RCC 7860 (cell line): ENCODE results near the gene SLC9A3.

ENCODE experiments used
- DNase-seq: peaks from one replicate; pipeline ENCODE4 v3.0.0-alpha.2; 2015; ENCODE audit warnings: low spot score
- FAIRE-seq: peaks from 2 replicates; lab custom pipeline; 2012; peaks lifted over from hg19 to GRCh38; lab: Jason Lieb, UNC

The SLC9A3 gene

DNA sequence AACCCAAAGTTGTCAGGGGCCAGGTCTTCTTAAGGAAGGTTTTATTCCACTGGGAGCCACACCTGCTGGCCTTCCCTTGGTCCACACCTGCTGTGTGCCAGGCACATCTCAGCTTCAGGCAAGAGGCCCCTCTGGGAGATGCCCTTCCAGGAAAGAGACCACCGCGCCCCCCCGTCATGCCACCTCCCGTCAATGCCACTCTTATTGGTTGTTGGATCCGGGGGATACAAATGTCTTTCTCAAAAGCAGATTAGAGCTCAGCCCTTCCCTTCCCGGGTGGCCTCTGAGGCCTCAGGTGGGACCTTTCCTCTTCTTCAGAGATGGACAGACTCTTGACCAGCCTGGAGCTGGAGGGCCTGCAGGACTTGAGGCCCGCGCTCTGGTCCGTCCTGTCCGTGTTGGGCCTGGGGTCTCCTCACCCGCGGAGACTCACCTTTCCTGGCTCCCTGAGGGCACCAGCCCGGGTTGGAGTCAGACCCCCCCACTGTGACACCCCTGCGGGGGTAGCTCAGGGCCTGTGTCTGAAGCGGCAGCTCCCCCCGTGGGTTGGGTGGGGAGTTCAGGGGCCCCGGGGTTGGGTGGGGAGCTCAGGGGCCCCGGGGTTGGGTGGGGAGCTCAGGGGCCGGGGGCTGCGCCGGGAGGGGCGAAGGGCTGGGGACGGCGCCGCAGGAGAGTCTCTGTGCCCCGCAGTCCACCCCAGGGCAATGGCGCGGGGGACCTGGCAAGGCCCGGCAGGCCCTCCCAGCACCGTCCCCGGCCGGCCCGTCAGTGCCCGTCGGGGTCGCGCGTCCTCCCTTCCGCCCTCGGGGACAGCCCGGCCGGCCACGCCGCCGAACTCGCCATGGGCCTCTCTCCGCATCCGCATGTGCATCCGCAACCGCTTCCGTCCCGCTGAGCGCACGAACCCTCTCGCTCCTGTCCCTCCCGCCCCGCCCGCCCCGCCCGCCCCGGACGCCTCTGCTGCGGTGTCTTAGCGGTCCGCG, 3.7 kb upstream of the SLC9A3 start:
- FAIRE-seq (no peak), DNase-seq (no peak)

DNA sequence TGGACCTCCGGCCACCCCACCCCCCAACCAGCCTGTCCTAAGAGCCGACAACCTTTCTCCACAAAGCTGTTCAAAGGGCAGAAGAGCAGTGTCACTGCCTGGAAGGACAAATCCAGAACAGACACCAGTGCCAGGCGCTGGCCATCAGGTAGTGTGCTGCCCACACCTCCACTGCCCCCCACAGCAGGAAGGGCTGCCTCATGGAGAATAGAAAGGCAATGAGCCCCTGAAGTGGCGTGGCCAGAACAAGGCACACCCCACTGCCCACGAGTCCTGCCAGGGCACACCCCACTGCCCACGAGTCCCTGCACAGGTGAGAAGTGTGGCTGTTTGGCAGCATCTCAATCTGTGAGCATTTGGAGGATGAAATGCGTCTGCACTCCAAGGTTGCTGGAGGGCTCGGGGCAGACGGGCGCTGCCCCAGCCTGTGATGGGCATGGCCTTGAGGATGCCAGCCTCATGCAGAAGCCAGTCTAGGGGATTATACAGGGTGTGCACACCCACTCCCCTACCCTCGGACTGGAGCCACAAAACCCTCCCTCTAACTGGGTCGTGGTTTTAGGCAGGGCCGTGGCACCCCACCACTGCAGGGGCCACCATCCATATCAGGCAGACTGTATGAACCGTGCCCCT, 2.3 kb upstream of the SLC9A3 start:
- FAIRE-seq (no peak), DNase-seq (no peak)

DNA sequence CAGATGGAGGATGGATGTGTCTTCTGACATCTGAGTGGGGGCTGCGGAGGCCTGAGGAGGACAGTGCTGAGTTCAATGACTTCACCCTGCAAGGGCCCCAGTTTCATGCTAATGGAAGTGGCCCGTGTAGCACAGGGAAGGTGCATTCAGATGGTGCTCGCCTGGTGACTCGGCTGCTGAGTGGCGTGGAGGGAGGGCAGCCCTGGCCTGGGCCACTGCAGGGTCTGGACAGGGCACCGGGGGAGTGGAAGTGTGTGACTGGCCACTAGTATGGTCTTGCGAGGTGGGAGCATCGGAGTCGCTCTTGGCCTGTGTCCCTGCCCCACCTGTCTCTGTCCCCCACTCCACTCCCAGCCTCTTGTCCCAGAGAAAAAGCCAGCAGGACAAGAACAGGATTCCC, 1.7 kb upstream of the SLC9A3 start:
- FAIRE-seq (no peak), DNase-seq (no peak)

DNA sequence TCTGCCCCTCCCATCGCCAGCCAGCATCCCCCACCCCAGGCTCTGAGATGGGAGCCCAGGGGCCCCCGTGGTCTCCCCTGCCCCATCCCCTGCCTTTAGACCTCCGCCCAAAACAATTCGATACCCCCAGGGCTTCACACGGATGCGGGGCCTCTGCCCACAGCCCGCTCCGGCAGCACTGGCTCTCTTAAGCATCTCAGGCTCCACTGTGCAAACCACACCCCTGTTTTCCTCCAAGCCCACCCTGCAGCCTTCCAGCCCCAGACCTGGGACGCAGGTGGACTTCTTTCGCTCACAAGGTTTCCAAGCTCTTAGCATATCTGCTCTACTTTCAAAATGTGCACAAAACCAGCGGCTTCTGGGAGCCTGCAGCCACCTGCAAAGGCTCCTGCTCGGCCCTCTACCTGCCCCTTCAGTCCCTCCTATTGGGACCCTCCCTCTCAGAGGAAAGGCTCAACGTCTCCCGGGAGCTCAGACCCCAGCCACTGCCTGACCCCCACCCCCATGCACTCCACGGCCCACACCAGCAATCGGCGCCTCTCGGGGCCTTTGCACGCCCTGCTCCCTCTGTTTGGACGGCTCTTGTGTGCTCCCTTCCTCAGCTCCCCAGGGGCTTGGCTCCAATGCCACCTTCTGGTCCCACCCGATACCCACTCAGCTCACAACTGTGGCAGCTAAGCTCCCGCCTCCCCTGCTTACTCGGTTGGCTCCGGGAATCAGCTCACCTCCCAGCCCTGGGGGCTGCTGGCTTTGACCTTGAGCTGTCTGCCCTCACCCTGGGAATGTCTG, 918 bp upstream of the SLC9A3 start:
- FAIRE-seq (no peak), DNase-seq (no peak)

DNA sequence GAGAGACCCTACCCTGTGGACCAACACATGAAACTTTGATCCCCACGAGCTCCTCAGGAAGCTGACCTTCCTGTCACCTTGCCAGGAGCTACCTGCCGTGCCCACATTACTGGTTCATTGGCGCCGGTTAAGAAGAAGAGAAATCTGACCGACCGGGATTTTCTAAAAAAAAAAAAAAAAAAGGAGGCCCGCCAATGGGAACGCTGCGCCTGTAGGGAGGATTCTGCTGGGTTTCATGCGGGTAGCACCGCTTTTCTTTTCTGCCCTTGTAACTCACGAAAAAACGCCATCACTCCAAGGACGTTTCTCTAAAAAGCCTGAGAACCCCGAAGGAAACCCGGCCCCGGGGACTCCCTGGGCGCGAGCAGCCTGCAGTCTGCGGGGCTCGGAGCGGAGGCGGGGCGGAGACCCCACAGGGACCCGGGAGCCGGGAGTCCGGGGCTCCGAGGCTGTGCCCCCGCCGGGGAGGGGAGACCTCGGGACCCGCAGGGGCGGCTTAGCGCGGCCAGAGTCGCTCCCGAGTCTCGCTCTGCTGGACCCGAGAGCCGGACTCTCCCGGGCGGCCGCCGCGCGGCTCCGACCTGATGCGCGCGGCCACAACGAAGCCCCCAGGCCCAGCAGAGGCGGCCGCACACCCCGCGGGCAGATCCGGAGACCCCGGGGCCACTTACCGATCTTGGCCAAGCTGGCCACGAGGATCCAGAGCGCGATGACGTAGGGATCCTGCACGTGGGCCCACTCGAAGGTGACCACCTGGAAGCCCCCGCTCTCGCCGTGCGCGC, 617 bp downstream of the SLC9A3 start:
- FAIRE-seq (no peak), DNase-seq (no peak)

DNA sequence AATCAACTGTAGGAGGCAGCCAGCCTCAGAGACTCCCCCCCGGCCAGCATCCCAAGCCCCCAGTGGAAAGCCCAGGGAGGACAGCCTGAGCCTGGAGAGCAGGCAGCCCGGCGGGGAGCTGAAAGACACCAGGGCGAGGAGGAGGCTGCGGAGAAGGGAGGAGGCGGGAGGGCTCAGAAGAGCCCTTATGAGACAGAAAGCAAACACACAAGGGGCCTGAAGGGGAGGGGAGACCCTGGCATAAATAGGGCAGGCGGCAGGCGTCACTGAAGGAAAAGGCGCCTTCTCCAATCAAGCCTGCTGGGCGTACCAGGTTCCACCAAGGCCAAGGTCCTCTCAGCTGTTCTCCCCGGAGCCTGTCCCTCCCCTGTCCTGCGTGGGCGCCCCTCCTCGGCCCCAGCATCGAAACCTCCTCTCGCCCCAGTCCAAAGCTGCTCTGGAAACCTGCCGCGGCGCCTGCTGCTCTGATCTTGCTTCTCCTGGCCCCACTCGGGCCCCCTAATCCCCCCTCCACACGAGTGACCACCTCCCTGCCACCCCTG, 1.3 kb downstream of the SLC9A3 start:
- DNase-seq = no peak
- no peak for FAIRE-seq

DNA sequence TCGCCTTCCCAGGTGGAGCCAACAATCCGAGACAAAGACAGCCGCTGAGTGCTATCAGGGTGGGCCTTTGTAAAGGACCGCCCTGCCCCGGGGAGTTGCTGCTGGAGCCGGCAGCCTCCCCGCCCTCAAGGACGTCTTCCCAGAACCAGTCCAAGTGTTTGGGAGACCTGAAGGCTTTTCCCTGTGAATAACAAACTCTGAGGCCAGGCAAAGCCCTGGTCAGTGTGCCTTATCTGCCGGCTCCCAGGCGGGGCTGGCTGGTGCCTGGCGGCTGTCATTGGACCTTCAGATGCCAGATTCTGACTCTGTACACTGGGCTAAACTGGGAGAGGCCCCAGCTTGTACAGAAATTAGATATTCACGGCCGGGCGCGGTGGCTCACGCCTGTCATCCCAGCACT, 2.1 kb downstream of the SLC9A3 start:
- DNase-seq (no peak), FAIRE-seq (no peak)

DNA sequence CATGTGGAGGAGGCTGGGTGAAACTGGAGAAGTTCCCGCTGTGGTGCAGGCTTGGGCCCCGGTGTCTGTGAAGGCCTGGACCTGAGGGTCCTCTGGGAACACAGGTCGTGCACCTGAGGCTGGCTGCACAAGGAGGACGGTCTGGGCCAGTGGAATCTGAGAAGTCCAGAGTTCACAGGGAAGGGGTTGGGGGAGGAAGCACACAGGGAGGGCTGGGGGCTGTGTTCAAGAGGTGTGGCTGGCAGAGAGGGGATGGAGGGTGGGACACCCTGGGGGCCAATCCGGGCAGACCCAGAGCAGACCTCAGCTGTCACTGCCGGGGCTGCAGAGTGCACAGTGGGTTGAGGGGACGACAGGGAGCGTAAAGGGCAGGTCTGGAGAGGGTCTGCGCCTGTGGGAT, 2.6 kb downstream of the SLC9A3 start:
- no peak for FAIRE-seq
- DNase-seq = no peak

DNA sequence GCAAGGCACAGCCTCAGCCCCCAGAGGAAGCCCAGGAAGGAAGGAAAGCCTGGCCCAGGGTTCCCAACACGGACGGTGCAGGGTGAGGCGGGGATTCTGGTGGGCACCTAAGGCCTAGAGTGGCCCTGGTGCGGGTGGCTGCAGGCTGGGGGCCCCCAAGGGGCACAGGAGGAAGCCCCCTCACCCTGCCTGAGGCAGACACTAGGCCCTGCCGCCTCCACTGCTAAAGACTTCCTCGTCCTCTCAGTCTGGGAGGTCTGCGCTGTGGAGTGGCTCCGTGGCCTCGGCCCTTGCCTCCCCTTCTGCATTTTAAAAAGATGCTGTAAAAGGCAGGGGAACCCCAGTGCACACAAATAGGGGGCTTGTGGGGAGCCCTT, 3.4 kb downstream of the SLC9A3 start:
- no peak for DNase-seq
- FAIRE-seq = no peak

DNA sequence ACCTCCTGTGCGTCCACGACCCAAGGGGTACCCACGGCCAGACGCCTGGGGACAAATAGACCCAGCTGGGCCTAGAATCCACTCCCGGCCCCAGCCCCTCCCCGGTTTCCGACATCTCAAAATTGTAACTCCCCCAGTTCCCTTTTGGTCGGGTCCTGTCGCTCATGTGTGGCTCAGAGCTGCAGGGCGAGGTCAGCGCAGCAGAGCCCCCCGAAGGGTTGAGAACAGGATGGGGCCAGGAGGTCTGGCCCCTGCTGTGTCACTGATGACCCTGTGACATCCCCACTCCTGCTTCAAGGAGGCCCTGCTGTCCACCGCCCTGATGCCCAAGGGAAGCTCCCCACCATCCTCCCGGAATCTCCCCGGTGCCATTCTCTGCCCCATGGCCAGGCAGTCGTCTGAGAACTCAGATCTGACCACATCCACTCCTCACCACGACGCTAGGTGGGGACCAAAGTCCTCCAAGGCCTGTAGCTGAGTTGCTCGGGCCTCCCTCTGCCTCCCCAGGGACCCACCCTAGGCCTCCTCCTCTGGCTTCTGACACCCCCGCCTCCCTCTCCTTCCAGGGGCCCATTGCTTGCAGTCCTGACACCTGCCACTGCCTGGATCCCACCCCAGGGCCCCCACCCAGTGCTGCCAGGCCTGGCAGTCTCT, 3.9 kb downstream of the SLC9A3 start:
- no peak for DNase-seq

DNA sequence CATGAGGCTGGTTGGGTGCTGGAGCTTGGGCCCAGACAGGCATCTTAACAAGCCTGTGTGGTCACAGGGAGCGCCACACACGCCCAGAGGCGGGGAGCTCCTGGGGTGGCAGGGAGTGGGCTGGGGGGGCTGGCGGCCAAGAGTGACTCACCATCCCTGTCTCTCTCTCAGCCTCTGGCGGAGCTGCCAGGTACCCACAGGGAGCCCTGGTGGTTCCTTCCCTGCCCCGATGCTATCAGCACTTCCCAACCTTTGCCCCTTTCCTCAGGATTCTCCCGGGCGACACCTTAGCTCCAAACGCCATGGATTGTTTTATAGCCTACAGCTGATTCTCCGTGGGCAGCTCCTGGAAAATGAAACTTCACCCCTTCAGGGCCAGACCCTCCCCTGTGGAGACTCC, 5.5 kb downstream of the SLC9A3 start:
- no peak for DNase-seq
- FAIRE-seq = no peak

More for the DNA sequence above, 3.9 kb downstream of the SLC9A3 start:
- FAIRE-seq = no peak

DNA sequence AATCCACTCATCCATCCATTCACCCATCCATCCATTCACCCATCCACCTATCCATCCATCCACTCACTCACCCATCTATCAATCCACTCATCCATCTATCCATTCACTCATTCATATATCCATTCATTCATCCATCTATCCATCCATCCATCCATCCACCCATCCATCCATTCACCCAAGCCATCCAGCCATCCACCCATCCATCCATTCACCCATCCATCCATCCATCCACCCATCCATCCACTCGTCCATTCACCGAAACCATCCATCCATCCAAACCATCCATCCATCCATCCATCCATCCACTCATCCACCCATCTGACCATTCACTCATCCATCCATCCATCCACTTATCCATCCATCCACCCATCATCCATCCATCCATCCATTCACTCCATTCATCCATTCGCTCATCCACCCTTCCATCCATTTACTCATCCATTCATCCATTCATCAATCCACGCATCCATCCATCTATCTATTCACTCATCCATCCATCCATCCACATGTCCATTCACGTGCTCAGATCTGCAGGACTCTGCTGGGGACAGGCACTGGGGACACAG, 6.6 kb downstream of the SLC9A3 start:
- DNase-seq = no peak
- no peak for FAIRE-seq

DNA sequence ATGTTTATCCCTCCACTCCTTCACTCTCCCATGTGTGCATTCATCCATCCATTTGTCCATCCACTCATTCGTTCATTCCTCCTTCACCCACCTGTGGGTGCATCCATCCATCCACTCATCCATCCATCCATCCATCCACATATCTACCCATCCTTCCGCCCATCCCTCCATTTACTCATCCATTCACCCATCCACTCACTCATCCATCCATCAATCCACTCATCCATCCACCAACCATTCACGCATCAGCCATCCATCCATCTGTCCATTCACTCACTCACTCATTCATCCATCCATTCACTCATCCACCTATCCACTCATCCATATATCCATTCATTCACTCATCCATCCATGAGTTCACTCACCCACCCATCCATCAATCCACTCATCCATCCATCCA, 7.3 kb downstream of the SLC9A3 start:
- FAIRE-seq (no peak), DNase-seq (no peak)

DNA sequence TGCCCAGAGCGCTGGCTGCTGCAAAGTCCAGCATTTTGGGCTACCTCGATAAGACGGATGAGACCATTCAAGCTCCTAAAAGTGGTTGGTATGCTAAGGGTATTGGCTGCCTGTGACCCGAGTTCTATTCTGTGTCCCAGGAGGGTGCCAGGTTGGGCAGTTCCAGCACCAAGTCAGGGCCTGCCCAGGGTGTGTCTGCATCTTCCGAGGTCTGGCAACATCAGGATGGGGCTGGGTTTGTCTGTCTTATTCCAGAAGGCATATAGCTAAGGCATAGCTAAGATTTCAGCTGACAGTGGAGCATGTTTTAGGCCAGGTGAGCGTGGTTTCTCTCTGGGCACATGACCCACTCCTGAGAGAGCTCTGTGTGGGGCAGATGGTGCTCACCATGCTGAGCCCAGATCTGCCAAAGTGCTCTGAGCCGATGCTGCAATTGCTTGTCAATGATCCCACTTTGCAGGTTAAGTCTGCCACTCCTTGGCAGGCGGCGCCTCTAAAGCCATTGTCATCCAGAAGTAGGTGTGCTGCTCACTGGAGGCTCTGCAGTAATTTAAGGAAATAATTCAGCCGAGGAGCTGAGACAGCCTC, 7.8 kb downstream of the SLC9A3 start:
- DNase-seq (no peak), FAIRE-seq (no peak)

DNA sequence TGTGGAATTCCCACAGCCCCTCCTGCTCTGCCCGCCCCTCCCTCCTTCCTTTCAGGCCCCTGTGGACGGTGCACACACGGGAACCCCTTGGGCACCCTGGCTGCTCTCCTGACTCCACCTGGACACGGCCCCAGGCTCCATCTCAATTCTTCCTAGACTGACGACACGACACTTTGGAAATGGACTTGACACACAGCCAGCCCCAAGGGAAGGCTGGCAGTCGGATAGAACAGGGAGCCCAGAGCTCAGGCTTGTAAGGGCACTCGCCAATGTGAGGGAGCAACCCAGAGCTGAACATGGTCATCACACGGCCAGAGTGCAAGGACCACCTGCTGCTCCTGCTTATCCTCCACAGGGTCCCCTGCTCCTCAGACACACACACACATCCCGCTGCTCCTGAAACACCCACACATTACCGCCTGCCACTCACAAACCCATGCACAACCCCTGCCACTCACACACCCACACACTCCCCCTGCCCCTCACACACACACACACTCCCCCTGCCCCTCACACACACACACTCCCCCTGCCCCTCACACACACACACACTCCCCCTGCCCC, 8.9 kb downstream of the SLC9A3 start:
- FAIRE-seq (no peak), DNase-seq (no peak)

DNA sequence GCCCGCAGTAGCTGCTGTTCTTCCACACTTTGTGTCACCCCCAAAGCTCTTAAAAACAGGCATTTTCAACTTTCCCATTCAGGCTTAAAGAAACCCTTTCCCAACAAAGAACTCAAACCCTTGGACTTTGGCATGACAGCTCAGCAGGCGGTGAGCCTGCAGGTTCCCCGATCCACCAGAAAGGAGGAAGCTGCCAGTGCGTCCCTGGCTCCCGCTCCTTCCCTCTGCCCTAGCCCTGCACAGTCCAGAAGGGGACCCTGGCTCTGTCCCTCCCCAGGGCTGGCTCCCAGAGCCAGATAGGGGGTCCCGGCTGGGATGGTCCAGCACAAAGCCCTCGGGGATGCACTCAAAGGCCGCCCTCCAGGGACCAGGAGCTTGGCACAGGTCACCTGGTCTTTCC, 9.6 kb downstream of the SLC9A3 start:
- FAIRE-seq (no peak), DNase-seq (no peak)

DNA sequence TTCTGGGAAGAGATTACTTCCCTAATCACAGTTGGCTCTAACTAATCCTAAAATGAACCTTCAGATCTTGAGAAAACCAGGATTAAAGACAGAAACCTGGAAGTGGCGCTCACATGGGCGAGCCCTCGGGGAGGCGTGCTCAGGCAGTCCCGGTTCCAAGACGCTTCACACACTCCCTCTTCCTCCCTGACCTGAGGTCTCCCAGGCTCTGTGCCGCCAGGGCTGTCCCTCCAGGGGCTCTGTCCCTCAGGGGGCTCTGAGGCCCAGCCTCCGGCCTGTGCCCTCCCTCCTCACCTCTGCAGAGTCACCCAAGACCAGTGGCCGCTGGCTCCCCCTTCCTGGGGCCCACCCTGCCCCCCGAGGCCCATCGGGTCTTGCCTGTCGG, 10.2 kb downstream of the SLC9A3 start:
- FAIRE-seq (no peak), DNase-seq (no peak)

DNA sequence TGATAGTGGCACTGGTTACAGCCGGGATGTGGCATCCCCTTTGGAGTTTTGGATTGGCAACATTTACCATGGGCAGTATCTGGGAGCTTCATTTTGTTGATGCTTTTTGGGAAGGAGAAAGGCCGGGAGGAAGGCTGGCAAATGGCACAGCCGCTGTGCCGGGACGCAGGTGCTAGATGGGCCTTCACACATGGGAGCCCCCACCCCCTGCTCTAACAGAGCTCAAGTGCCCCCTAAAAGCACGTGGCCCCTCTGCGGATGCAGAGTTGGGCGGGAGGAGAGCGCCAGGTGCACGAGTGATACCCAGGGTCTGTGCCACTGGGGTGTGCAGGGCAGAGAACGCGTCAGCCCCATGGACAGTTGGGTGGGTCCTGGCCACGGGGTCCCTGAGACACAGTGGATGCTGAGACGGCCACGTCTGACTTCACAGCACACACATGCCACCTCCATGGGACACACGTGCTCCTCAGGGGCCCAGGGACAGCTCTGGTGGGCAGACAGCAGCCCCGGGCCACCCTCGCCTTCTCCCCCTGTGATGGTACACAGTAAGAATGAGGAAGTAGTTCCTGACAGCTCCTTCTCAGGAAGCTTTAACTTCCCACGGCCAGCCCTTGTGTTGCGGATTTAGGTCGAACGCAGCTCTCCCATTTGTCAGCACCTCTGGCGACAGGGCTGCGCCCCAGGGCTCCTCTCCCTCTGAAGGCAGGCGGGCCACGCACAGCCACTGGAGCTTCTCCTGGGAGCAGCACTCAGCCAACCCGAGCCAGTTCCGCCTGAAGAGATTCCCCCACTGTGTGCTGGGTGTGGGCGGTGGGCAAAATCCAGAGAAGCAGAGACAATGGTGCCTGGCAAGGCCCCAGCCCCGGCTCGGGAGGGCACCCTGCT, 10.8 kb downstream of the SLC9A3 start:
- no peak for FAIRE-seq
- no peak for DNase-seq
